Left ventricle myocardium superior (tissue), 1 donor: ENCODE results near the gene PTX4. TPM values are rescaled to one million over a fixed set of nuclear protein-coding genes. Genes with fewer than 3 reads are reported as not detected.

ENCODE experiments used
- ATAC-seq: fragments of 200-7000 bp; cut with Tn5 transposase; one replicate; pipeline ENCODE4 v1.9.1; 2020; ENCODE audit warnings: mild to moderate bottlenecking, moderate library complexity
- DNase-seq: peaks from one replicate; pipeline ENCODE4 v3.0.0-alpha.2; 2020
- intact Hi-C: fragments of 100-400 bp; cut with micrococcal nuclease; formaldehyde crosslinking; loops from one replicate; pipeline ENCODE4 v1.11.0; 2022
- total RNA-seq: library from RNA; stranded (reverse); fragmentation: NEBNext Ultra II Directional; extraction: Animal tissue kit (Norgen Biotek cat#: 25700); gene quantifications from one replicate; pipeline ENCODE4 v1.2.1, GENCODE V29; 2021
- donor health status: DM: no; HTN: yes; CAD: no; lungs with severe emphysema.

The PTX4 gene
- total RNA-seq, 1 donor from 2014 or later, result not detected

GRCh38 chr16:1503110-1503955, 14.6 kb upstream of the PTX4 start:
- intact Hi-C loops, result no loop called here
- DNase-seq (no peak), ATAC-seq (no peak)

GRCh38 chr16:1502092-1503004, 13.6 kb upstream of the PTX4 start:
- no peak for ATAC-seq
- intact Hi-C loops, result no loop called here
- no peak for DNase-seq

- DNase-seq, result no peak
- intact Hi-C loops, result no loop called here
- ATAC-seq, result no peak
Observed at GRCh38 chr16:1501630-1502029, 12.9 kb upstream of the PTX4 start.

GRCh38 chr16:1500465-1501150, 11.9 kb upstream of the PTX4 start:
- DNase-seq, result no peak
- intact Hi-C loops, result no loop called here
- ATAC-seq, result no peak

GRCh38 chr16:1499756-1500464, 11.2 kb upstream of the PTX4 start:
- ATAC-seq (no peak), DNase-seq (no peak)
- intact Hi-C loops, result no loop called here

GRCh38 chr16:1498899-1499676, 10.3 kb upstream of the PTX4 start:
- intact Hi-C loops, result no loop called here
- ATAC-seq (no peak), DNase-seq (no peak)

- intact Hi-C loops, result no loop called here
- no peak for DNase-seq
- ATAC-seq, result no peak
Observed at GRCh38 chr16:1497014-1497598, 8.4 kb upstream of the PTX4 start.

GRCh38 chr16:1496464-1496863, 7.7 kb upstream of the PTX4 start:
- intact Hi-C loops, result no loop called here
- ATAC-seq (no peak), DNase-seq (peak; percentile 25)

- intact Hi-C loops, result no loop called here
- DNase-seq (peak; percentile 27), ATAC-seq (no peak)
Observed at GRCh38 chr16:1495889-1496262, 7.1 kb upstream of the PTX4 start.

- DNase-seq, result peak; percentile 25
- no peak for ATAC-seq
- intact Hi-C loops, result no loop called here
Observed at GRCh38 chr16:1495211-1495888, 6.6 kb upstream of the PTX4 start.

GRCh38 chr16:1494711-1495110, 6.0 kb upstream of the PTX4 start:
- DNase-seq (peak; percentile 84), ATAC-seq (peak; percentile 70)
- intact Hi-C loops, result no loop called here

GRCh38 chr16:1494129-1494640, 5.4 kb upstream of the PTX4 start:
- DNase-seq (peak; percentile 84), ATAC-seq (peak; percentile 76)
- intact Hi-C loops, result no loop called here

GRCh38 chr16:1493746-1494094, 5.0 kb upstream of the PTX4 start:
- ATAC-seq (peak; percentile 11), DNase-seq (no peak)
- intact Hi-C loops, result no loop called here

- ATAC-seq (peak; percentile 93), DNase-seq (peak; percentile 90)
- intact Hi-C loops, result no loop called here
Observed at GRCh38 chr16:1492923-1493745, 4.4 kb upstream of the PTX4 start, which contains the start of gene TELO2. TELO2 (plus strand) TSS chr16:1493360; CDS start chr16:1494282, 922 bp downstream.

- intact Hi-C loops, result no loop called here
- DNase-seq (peak; percentile 20), ATAC-seq (no peak)
Observed at GRCh38 chr16:1492082-1492922, 3.6 kb upstream of the PTX4 start.

- ATAC-seq, result no peak
- intact Hi-C loops, result no loop called here
- DNase-seq, result peak; percentile 16
Observed at GRCh38 chr16:1491327-1491726, 2.6 kb upstream of the PTX4 start.
